AG10803 (cell line): ENCODE data around the gene LRP1B.
A peak's percentile ranks its signal among the peaks of the same experiment; 100 is the strongest.

Source experiments
- DNase-seq: peaks from one replicate; pipeline ENCODE4 v3.0.0; 2010; ENCODE audit warnings: low read depth
- H3K4me3 ChIP-seq: 2 replicates; pipeline ENCODE4 v1.5.1; 2011; ENCODE audit warnings: mild to moderate bottlenecking, low read length, control low read depth
- CTCF ChIP-seq: conservative IDR thresholded peaks from 2 replicates; pipeline ENCODE4 v1.5.1; 2011; ENCODE audit warnings: mild to moderate bottlenecking, low read length, control low read depth, inconsistent platforms

The LRP1B gene

GRCh38 chr2:142042536-142043199 is 88.1 kb downstream of the LRP1B start:
- H3K4me3 ChIP-seq = no peak overlapping the region
- TF ChIP-seq CTCF = no peak
- no peak for DNase-seq

- no peak for TF ChIP-seq CTCF
- H3K4me3 ChIP-seq = no peak overlapping the region
- DNase-seq = no peak
Measured at GRCh38 chr2:142041996-142042395, 88.8 kb downstream of the LRP1B start.

- DNase-seq = peak; percentile 15
- TF ChIP-seq CTCF = no peak
- no peak overlapping the region for H3K4me3 ChIP-seq
Measured at GRCh38 chr2:142041105-142041504, 89.7 kb downstream of the LRP1B start.

GRCh38 chr2:142040556-142040955 is 90.3 kb downstream of the LRP1B start:
- no peak overlapping the region for H3K4me3 ChIP-seq
- no peak for DNase-seq
- no peak for TF ChIP-seq CTCF

- DNase-seq = no peak
- no peak for TF ChIP-seq CTCF
- no peak overlapping the region for H3K4me3 ChIP-seq
Measured at GRCh38 chr2:142038826-142039225, 92.0 kb downstream of the LRP1B start.

GRCh38 chr2:142037744-142038143 is 93.1 kb downstream of the LRP1B start:
- no peak overlapping the region for H3K4me3 ChIP-seq
- DNase-seq = no peak
- TF ChIP-seq CTCF = no peak

GRCh38 chr2:142037066-142037465 is 93.8 kb downstream of the LRP1B start:
- peak; percentile 15 for DNase-seq
- TF ChIP-seq CTCF = no peak
- no peak overlapping the region for H3K4me3 ChIP-seq
